Activated CD4-positive, alpha-beta T cell treated with anti-CD3 and anti-CD28 coated beads, Interleukin-2, amount 50 U/mL, for 1 hour (primary cell): Measurements from ENCODE around the gene PTPRN2.

ENCODE experiments used
- DNase-seq: peaks from one replicate; pipeline ENCODE4 v3.0.0-alpha.2; 2020

Gene PTPRN2

GRCh38 chr7:158016180-158017097 lies 571.2 kb downstream of the PTPRN2 start:
- DNase-seq = no peak

DNA sequence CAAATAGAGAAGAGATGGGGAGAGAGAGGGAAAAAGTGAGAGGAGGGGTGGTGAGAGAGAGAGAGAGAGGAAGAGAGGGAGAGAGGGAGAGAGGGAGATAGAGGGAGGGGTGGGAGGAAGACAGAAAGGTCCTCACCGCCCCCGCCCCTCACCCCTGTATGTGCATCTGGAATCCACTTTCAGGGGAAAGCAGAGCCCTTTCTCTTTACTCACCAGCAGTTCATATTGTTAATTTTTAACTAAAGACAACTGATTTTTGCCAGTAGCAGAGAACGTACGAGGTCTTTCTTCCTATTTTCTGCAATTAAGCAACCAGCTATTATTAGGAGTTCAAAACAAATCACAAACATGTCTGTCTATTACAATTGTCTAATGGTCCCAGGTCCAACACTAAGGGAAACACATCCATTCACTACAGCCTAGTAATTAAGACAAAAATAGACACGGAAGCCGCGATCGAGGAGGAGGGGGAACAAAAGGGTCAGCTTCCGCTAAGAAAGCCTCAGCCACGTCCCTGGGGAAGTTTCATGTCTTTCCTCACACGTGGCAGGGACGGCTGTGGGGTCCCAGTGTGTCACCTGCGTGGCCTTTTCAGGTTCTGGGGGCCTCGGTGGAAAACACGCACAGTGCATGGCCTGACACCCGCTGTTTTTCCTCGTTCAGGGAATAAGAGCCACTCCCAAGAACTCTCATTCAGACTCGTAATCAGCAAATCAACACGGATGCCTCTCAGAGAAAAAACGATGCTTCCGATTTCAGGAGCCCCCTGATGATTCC lies 572.0 kb downstream of the PTPRN2 start:
- DNase-seq = no peak

DNA sequence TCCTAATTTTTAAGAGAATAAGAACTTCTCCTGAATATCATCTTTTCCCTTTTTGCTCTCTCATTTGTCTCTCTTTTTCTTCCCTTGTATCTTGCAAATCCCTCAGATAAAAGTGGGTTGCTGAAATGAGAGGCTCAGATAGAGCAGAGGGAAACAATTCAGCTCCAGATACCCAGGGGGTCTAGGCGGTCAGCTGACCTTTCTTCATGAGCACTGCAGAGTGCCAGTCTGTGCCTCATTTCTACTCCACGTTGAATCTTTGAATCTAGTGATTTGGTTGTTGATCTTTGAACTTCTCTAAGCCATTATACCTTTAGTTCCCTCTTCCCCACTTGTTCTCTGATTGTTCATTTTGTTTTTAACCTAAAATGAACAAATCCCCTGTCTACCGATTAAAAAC lies 572.6 kb downstream of the PTPRN2 start:
- no peak for DNase-seq

GRCh38 chr7:158013085-158013668 lies 574.4 kb downstream of the PTPRN2 start:
- no peak for DNase-seq

- no peak for DNase-seq
These were observed 575.7 kb downstream of the PTPRN2 start for GRCh38 chr7:158011941-158012340.

DNA sequence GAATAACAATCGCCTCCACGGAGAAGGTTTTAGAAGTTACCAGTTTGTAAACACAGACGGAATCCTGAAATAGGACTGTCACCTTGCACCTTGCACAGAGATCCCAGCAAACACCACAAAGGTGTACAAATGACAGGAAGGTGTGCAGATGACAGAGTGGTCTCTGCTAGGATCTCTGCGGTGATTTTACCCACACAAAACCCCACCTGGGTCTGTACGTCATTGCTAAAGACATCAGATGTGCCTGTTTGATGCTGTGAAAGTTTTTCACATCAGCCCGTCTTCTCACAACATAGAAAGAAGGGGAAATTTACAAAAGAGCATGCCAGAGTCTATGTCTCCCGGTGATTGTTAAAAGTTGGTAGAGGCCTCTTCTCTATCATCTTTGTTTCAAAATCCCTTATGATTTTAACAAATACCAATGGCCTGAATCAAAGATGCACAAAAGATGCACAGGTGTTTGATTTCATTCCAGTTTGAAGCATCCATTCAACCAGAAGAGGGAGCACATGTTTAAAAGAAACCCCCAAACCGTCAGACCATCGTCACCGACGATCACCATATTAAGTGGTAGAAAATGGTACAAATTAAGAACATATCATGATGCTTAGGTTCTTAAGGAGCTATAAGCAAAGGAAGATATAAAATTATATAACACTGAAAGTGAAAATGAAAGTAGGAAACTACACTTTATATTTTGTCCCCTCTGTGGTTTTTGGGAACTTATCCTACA lies 576.5 kb downstream of the PTPRN2 start:
- no peak for DNase-seq

DNA sequence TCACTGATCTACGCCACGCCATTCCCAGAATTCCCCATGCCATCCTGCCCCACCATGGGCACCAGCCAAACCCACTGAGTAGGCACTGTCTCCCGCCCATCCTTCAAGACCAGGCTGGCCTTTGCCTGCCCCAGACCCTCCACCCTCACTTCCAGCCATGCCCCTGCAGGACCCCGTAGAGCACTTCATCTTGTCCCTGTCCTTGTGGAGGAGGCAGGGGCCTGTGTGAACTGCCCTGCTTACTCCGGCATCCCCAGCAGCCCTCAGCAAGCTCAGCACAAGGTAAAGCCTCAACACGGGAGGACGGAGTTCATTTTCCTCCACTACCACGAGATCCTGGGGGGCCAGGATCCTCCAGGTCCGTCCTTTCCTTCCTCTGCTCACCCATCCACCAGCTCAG lies 577.7 kb downstream of the PTPRN2 start:
- no peak for DNase-seq

GRCh38 chr7:158008267-158008666 lies 579.4 kb downstream of the PTPRN2 start:
- no peak for DNase-seq

- no peak for DNase-seq
These were observed 579.8 kb downstream of the PTPRN2 start for GRCh38 chr7:158007697-158008257.

GRCh38 chr7:158006841-158007696 lies 580.6 kb downstream of the PTPRN2 start:
- no peak for DNase-seq

DNA sequence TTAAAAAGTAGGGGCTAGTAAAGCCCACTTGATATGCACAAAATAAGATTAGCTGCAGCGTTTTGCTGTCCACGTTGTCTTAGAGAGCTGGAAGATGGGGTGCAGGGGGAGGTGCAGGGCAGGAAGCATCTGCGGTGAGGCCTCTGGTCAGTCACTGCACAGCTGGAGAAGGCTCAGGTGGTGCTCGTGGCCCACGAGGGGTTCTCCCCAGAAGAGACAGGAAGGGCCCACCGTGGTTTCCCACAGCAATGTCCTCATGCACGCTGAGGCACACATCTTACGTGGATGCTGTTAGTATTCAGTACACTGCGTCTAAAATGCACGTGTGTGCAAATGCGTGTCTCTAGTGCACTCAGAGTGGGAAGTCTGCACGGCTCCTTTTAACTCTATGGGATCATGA lies 582.1 kb downstream of the PTPRN2 start:
- no peak for DNase-seq

DNA sequence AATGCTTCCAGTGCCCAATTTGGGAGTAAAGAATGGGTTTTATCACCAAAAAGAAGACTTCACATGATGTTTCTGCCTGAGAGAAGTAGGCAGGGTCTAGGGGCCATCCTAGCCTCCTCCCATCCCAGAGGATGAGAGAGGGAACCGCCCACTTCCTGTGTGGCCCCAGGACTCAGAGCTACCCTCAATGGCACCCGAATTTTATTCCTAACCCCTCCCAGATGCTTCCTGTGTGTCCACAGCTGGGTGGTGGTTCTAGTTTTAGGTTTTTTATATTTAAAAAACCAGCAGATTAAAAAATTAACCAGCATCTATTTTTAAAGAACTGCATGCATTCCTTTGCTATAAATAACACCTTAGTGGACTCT lies 583.5 kb downstream of the PTPRN2 start:
- no peak for DNase-seq

DNA sequence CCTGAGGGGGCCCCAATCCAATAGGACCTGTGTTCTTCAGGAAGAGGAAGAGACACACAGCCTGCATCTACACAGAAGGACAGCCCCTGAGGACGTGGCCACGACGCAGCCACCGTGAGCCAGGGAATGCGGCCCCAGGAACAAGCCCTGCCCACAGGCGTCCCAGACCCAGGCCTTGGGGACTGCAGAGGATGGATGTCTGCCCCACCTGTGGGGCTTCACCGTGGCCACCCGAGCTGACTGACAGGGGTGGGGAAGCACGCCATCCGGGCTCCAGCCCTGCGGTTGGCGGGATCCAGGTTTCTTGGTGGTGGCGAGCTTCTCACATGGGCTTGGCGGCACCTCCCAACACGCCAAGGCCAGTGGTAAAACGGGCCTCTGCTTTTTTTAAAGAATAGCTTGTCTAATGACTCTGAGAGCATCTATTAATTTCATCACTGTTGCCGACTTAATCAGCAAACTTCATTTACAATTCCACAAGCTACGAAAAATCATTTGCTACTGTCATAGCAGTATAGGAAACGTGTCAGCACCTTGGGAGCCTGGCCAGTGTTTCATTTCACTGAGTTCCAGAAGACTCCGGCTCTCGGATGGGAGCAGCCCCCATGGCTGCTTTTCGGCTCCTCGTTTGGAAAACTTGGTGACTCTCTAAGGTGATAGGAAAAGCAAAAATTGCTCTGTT lies 584.0 kb downstream of the PTPRN2 start:
- DNase-seq = no peak

- DNase-seq = no peak
These were observed 585.0 kb downstream of the PTPRN2 start for GRCh38 chr7:158002486-158003080.

DNA sequence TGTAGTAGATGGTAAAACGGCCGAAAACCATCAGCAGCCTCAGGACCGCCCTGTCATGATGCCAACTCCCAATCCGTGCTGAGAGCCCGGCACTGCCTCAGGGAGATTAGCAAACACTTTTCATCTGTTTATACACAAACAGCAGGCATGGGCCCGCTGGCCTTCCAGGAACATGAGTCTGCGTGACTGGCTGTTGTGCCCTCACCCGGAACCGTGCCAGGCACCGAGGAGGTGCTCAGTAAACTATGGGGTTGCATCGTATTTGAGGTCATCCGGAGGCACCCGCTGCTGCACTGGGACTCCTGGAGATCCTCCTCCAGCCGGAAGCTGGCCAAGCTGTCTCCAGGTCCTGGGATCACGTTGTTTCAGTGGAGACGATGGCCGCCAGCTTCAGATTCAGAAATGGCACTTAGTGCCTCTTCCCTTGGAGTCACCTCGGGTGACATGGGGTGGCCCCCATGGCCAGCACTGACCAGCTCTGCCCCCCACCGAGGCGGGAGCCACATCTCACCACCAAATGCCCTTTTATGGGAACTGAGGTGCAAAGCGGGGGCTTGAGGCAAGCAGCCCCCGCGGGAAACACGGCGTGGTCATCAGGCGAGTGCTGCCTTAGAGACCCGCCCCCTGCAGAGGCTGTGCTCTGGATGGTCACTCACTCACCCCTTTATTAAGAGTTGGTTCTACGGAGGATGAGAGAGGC lies 585.9 kb downstream of the PTPRN2 start:
- no peak for DNase-seq

- DNase-seq = no peak
These were observed 586.6 kb downstream of the PTPRN2 start for GRCh38 chr7:158001003-158001402.

DNA sequence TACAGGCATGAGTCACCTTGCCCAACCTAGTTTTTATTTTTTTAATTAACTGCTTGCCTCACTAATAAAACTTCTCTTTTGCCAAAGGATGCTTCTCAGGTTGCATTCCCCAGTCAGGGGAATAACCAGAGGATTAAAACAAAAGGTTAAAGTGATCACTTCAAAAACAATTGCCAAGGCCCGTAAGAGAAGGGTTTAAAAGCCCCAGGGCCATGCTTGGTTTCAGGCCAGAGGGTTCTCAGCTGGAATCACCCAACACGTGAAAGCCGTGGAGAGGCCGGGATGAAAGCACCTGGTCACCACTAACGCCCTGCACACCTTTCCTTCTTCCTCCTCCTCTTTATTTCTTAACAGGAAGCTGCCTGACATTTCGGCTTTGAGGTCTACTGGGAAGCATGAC lies 587.5 kb downstream of the PTPRN2 start:
- no peak for DNase-seq

GRCh38 chr7:157998884-157999552 lies 588.6 kb downstream of the PTPRN2 start:
- DNase-seq = no peak

- no peak for DNase-seq
These were observed 590.2 kb downstream of the PTPRN2 start for GRCh38 chr7:157997471-157997870.

GRCh38 chr7:157997080-157997440 lies 590.6 kb downstream of the PTPRN2 start:
- DNase-seq = no peak
